ENCODE measurements around the gene ANKRD13D.

ANKRD13D gene

DNA sequence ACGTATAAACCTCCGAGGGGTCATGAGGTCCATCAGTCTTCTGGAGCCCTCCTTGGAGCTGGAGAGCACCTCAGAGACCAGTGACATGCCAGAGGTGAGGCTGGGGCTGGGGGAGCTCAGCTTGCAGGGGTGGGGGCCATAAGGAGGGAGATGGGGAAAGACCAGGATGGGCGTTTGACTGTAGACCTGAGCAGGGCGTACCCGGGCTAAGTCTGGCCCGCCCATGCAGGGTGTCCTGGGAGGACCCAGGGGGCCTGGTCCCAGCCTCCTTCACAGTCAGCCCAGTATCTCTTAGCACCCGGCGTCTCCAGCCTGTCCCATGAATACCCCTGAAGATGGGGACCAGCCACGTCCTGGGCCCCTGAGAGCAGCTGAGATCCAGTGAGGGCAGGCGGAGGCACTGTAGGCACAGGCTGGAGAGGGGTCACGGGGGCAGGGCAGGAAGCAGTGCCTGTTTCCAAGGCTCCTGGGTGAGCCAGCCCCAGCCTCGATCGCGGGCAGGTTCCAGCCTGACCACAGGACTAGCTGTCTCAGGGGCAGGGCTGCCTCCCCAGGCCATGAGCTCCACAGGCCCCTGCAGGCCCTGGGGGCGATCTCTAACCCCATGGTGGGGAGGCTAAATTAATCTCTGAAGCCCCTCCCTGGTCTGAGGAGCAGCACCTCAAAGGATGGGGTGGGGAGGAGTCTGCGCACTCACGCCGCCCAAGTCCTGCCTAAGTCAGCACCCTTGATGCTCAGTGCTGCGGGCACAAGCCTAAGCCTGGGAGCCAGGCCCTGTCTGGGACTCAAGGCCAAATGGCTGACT, 21.3 kb downstream of the ANKRD13D start:
- no peaks in the 10 kb centered on the region for H3K4me1 ChIP-seq (ENCODE audit: control insufficient read depth in 1 of 2, insufficient read depth in 2 of 2, low read length in 2 of 2)
- no peak overlapping the region for H3K27ac ChIP-seq (ENCODE audit: low read length)
- peaks cover 6 to 29% of the 10 kb centered on the region in 2 donors for H3K36me3 ChIP-seq (ENCODE audit: control insufficient read depth in 1 of 2, insufficient read depth in 2 of 2, low read length in 2 of 2)
- no peaks in the 10 kb centered on the region for H3K27me3 ChIP-seq (ENCODE audit: low read depth, low read length)
- H3K9me3 ChIP-seq (ENCODE audit: control insufficient read depth in 1 of 2, low read length in 2 of 2): no peaks in the 10 kb centered on the region
- H3K4me3 ChIP-seq (ENCODE audit: low read depth in 1 of 2, low read length in 2 of 2): no peak overlapping the region

GRCh38 chr11:67311051-67311555, 22.0 kb downstream of the ANKRD13D start:
- Histone ChIP-seq H3K4me1 (ENCODE audit: control insufficient read depth in 1 of 2, insufficient read depth in 2 of 2, low read length in 2 of 2) (no peaks in the 10 kb centered on the region), H3K4me3 (ENCODE audit: low read depth in 1 of 2, low read length in 2 of 2) (no peak overlapping the region), H3K36me3 (ENCODE audit: control insufficient read depth in 1 of 2, insufficient read depth in 2 of 2, low read length in 2 of 2) (peaks cover 6 to 29% of the 10 kb centered on the region in 2 donors), H3K9me3 (ENCODE audit: control insufficient read depth in 1 of 2, low read length in 2 of 2) (no peaks in the 10 kb centered on the region), H3K27me3 (ENCODE audit: low read depth, low read length) (no peaks in the 10 kb centered on the region), H3K27ac (ENCODE audit: low read length) (no peak overlapping the region)

DNA sequence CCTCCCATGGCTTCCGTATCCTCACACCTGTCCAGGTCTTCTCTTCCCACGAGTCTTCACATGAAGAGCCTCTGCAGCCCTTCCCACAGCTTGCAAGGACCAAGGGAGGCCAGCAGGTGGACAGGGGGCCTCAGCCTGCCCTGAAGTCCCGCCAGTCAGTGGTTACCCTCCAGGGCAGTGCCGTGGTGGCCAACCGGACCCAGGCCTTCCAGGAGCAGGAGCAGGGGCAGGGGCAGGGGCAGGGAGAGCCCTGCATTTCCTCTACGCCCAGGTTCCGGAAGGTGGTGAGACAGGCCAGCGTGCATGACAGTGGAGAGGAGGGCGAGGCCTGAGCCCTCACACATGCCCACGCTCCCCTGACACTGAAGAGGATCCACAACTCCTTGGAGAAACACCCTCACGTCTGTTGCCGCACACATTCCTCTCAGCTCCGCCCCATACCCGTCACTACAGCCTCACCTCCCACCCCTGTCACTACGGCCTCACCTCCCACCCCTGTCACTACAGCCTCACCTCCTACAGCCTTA, 22.5 kb downstream of the ANKRD13D start:
- H3K27ac ChIP-seq (ENCODE audit: low read length): no peak overlapping the region
- no peak overlapping the region for H3K4me3 ChIP-seq (ENCODE audit: low read depth in 1 of 2, low read length in 2 of 2)
- H3K27me3 ChIP-seq (ENCODE audit: low read depth, low read length): no peaks in the 10 kb centered on the region
- H3K36me3 ChIP-seq (ENCODE audit: control insufficient read depth in 1 of 2, insufficient read depth in 2 of 2, low read length in 2 of 2): peaks cover 6 to 29% of the 10 kb centered on the region in 2 donors
- no peaks in the 10 kb centered on the region for H3K9me3 ChIP-seq (ENCODE audit: control insufficient read depth in 1 of 2, low read length in 2 of 2)
- no peaks in the 10 kb centered on the region for H3K4me1 ChIP-seq (ENCODE audit: control insufficient read depth in 1 of 2, insufficient read depth in 2 of 2, low read length in 2 of 2)

DNA sequence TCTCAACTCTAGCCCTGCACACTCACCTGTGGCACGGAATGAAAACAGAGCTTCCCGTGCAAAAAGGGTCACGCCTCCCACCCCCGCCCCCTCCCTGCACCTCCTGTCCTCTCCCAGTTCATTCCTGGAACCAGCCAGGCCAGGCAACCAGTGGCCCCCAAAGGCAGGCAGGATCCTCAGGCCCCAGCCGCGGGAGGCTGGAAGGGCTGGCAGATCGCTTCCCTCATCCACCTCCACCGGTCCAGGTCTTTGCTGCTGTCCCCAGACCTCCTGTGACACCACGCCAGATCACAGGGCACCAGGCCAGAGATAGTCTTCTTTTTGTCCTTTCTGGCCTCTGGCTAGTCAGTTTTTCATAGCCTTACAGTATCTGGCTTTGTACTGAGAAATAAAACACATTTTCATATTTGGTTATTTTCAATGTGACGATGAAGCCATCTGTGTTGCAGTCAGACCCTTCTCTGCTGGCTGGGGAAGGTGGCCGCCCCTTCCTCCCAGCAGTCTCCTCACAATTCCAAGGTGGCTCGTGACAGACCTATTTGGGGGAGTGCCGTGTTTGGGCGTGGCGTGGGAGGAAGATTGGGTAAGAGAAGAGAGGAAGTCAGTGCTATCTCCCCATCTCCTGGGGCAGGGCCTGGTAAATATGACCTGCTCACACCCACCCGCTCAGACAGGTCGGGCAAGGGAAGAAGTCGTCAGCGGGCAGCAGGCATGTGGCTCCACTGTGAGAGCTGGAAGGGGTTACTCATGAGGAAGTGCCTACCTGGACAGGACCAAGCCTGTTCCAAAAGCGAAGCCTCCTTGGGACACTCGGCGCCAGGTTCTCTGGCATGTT, 23.3 kb downstream of the ANKRD13D start:
- Histone ChIP-seq H3K9me3 (ENCODE audit: control insufficient read depth in 1 of 2, low read length in 2 of 2) (no peaks in the 10 kb centered on the region), H3K4me3 (ENCODE audit: low read depth in 1 of 2, low read length in 2 of 2) (no peak overlapping the region), H3K27ac (ENCODE audit: low read length) (peak overlapping the region; percentile 4), H3K27me3 (ENCODE audit: low read depth, low read length) (no peaks in the 10 kb centered on the region), H3K4me1 (ENCODE audit: control insufficient read depth in 1 of 2, insufficient read depth in 2 of 2, low read length in 2 of 2) (no peaks in the 10 kb centered on the region), H3K36me3 (ENCODE audit: control insufficient read depth in 1 of 2, insufficient read depth in 2 of 2, low read length in 2 of 2) (peaks cover 6 to 29% of the 10 kb centered on the region in 2 donors)

DNA sequence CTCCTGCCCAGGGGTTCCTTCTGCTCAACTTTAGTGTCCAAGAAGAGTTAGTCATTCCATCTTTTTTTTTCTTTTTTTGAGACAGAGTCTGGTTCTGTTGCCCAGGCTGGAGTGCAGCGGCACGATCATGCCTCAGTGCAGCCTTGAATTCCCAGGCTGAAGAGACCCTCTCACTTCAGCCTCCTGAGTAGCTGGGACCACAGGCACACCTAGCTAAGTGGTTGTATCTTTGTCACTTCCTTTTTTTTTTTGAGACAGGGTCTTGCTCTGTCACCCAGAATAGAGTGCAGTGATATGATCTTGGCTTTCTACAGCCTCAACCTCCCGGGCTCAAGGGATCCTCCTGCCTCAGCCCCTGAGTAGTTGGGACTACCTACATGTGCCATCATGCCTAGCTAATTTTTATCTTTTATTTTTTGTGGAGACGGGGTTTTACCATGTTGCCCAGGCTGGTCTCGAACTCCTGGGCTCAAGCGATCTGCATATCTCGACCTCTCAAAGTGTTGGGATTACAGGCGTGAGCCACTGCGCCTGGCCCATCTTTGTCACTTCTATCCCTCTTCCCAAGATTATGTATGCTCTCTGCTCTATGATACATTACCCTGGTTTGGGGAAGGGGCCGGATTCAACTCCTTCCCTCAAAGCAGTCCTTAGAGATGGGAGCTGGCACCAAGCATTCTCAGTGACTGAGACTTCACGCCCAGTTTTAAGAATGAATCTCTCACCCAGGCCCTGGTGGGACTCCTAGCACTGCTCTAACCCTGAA, 24.2 kb downstream of the ANKRD13D start:
- peaks cover 0 to 6% of the 10 kb centered on the region in 2 donors for H3K4me1 ChIP-seq (ENCODE audit: control insufficient read depth in 1 of 2, insufficient read depth in 2 of 2, low read length in 2 of 2)
- no peak overlapping the region for H3K4me3 ChIP-seq (ENCODE audit: low read depth in 1 of 2, low read length in 2 of 2)
- no peaks in the 10 kb centered on the region for H3K27me3 ChIP-seq (ENCODE audit: low read depth, low read length)
- H3K9me3 ChIP-seq (ENCODE audit: control insufficient read depth in 1 of 2, low read length in 2 of 2): no peaks in the 10 kb centered on the region
- H3K36me3 ChIP-seq (ENCODE audit: control insufficient read depth in 1 of 2, insufficient read depth in 2 of 2, low read length in 2 of 2): peaks cover 6 to 25% of the 10 kb centered on the region in 2 donors
- H3K27ac ChIP-seq (ENCODE audit: low read length): peak overlapping the region; percentile 4

GRCh38 chr11:67314218-67314617, 25.1 kb downstream of the ANKRD13D start:
- no peaks in the 10 kb centered on the region for H3K9me3 ChIP-seq (ENCODE audit: control insufficient read depth in 1 of 2, low read length in 2 of 2)
- H3K4me1 ChIP-seq (ENCODE audit: control insufficient read depth in 1 of 2, insufficient read depth in 2 of 2, low read length in 2 of 2): peaks cover 0 to 15% of the 10 kb centered on the region in 2 donors
- H3K27me3 ChIP-seq (ENCODE audit: low read depth, low read length): no peaks in the 10 kb centered on the region
- H3K4me3 ChIP-seq (ENCODE audit: low read depth in 1 of 2, low read length in 2 of 2): no peak overlapping the region
- H3K27ac ChIP-seq (ENCODE audit: low read length): no peak overlapping the region
- H3K36me3 ChIP-seq (ENCODE audit: control insufficient read depth in 1 of 2, insufficient read depth in 2 of 2, low read length in 2 of 2): peaks cover 4 to 16% of the 10 kb centered on the region in 2 donors

DNA sequence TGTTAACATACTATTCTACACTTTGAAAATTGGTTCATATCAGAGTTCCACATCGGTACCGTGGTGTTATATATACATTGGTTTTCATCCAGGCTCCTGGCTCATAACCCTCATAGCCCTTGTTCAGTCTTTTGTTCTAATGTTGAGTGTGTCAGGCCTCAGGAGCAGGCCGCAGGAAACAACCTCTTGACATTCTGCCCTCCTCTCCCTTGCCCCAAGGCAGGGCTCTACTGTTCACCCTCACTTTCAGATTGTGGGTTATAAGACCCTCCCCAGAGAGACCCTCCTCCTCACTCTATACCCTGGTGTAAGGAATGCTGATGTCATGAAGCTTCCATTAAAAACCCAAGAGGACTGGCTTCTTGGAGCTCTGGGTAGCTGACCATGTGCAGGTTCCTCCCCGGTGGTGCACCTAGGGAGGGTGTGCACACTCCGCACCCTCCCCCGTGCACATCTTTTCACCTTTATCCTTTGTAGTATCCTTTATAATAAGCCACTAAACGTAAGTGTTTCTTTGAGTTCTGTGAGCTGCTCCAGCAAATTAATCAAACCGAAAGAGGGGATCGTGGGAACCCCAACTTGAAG, 26.3 kb downstream of the ANKRD13D start:
- H3K9me3 ChIP-seq (ENCODE audit: control insufficient read depth in 1 of 2, low read length in 2 of 2): no peaks in the 10 kb centered on the region
- H3K4me3 ChIP-seq (ENCODE audit: low read depth in 1 of 2, low read length in 2 of 2): no peak overlapping the region
- peaks cover 0 to 21% of the 10 kb centered on the region in 2 donors for H3K4me1 ChIP-seq (ENCODE audit: control insufficient read depth in 1 of 2, insufficient read depth in 2 of 2, low read length in 2 of 2)
- no peaks in the 10 kb centered on the region for H3K27me3 ChIP-seq (ENCODE audit: low read depth, low read length)
- H3K36me3 ChIP-seq (ENCODE audit: control insufficient read depth in 1 of 2, insufficient read depth in 2 of 2, low read length in 2 of 2): peaks cover 0 to 7% of the 10 kb centered on the region in 2 donors
- H3K27ac ChIP-seq (ENCODE audit: low read length): no peak overlapping the region

GRCh38 chr11:67316882-67317204, 27.7 kb downstream of the ANKRD13D start:
- H3K4me3 ChIP-seq (ENCODE audit: low read depth in 1 of 2, low read length in 2 of 2): peak overlapping the region; percentile 79 to 90
- no peaks in the 10 kb centered on the region for H3K36me3 ChIP-seq (ENCODE audit: control insufficient read depth in 1 of 2, insufficient read depth in 2 of 2, low read length in 2 of 2)
- H3K27ac ChIP-seq (ENCODE audit: low read length): peak overlapping the region; percentile 83
- no peaks in the 10 kb centered on the region for H3K27me3 ChIP-seq (ENCODE audit: low read depth, low read length)
- no peaks in the 10 kb centered on the region for H3K9me3 ChIP-seq (ENCODE audit: control insufficient read depth in 1 of 2, low read length in 2 of 2)
- peaks cover 0 to 21% of the 10 kb centered on the region in 2 donors for H3K4me1 ChIP-seq (ENCODE audit: control insufficient read depth in 1 of 2, insufficient read depth in 2 of 2, low read length in 2 of 2)

- Histone ChIP-seq H3K4me1 (ENCODE audit: control insufficient read depth in 1 of 2, insufficient read depth in 2 of 2, low read length in 2 of 2) (peaks cover 0 to 21% of the 10 kb centered on the region in 2 donors), H3K27ac (ENCODE audit: low read length) (peak overlapping the region; percentile 83), H3K36me3 (ENCODE audit: control insufficient read depth in 1 of 2, insufficient read depth in 2 of 2, low read length in 2 of 2) (no peaks in the 10 kb centered on the region), H3K9me3 (ENCODE audit: control insufficient read depth in 1 of 2, low read length in 2 of 2) (no peaks in the 10 kb centered on the region), H3K27me3 (ENCODE audit: low read depth, low read length) (no peaks in the 10 kb centered on the region), H3K4me3 (ENCODE audit: low read depth in 1 of 2, low read length in 2 of 2) (peak overlapping the region; percentile 79 to 90)
Observed at GRCh38 chr11:67317205-67317887, 28.2 kb downstream of the ANKRD13D start.

- Histone ChIP-seq H3K27ac (ENCODE audit: low read length) (peak overlapping the region; percentile 83), H3K27me3 (ENCODE audit: low read depth, low read length) (no peaks in the 10 kb centered on the region), H3K4me1 (ENCODE audit: control insufficient read depth in 1 of 2, insufficient read depth in 2 of 2, low read length in 2 of 2) (peaks cover 0 to 21% of the 10 kb centered on the region in 2 donors), H3K9me3 (ENCODE audit: control insufficient read depth in 1 of 2, low read length in 2 of 2) (no peaks in the 10 kb centered on the region), H3K36me3 (ENCODE audit: control insufficient read depth in 1 of 2, insufficient read depth in 2 of 2, low read length in 2 of 2) (no peaks in the 10 kb centered on the region), H3K4me3 (ENCODE audit: low read depth in 1 of 2, low read length in 2 of 2) (peak overlapping the region; percentile 79 to 90)
Observed at GRCh38 chr11:67317888-67318555, 28.9 kb downstream of the ANKRD13D start.

All from muscle layer of duodenum (tissue), 2 donors.